ACC112 (cell line): ENCODE data around the gene LRRC8D.

ENCODE experiments used
- H2AFZ ChIP-seq: fragments of 200-600 bp; sonication (generic); one replicate; pipeline ENCODE4 v1.6.0; 2017; ENCODE audit warnings: antibody characterized with exemption, low read length; ENCODE audit not compliant: unreplicated experiment
- H3K27ac ChIP-seq: fragments of 200-600 bp; sonication (generic); 2 replicates; pipeline ENCODE4 v1.5.1; 2014; ENCODE audit warnings: low read depth, mild to moderate bottlenecking, antibody characterized with exemption, low read length, moderate library complexity
- H3K27me3 ChIP-seq: fragments of 200-600 bp; sonication (generic); 2 replicates; pipeline ENCODE4 v1.6.1; 2014; ENCODE audit warnings: mild to moderate bottlenecking, antibody characterized with exemption, low read length, moderate library complexity, mixed read lengths; ENCODE audit not compliant: insufficient read depth
- H3K36me3 ChIP-seq: fragments of 200-600 bp; sonication (generic); 2 replicates; pipeline ENCODE4 v1.6.1; 2016; ENCODE audit warnings: mild to moderate bottlenecking, antibody characterized with exemption, low read length, moderate library complexity, mixed read lengths; ENCODE audit not compliant: insufficient read depth
- H3K4me1 ChIP-seq: fragments of 200-600 bp; sonication (generic); one replicate; pipeline ENCODE4 v1.6.1; 2016; ENCODE audit warnings: low read length, mixed read lengths; ENCODE audit not compliant: insufficient read depth, unreplicated experiment, control insufficient read depth
- H3K4me3 ChIP-seq: fragments of 200-600 bp; sonication (generic); 2 replicates; pipeline ENCODE4 v1.5.1; 2014; ENCODE audit warnings: mild to moderate bottlenecking, low read depth, low read length
- H3K79me2 ChIP-seq: fragments of 200-600 bp; sonication (generic); one replicate; pipeline ENCODE4 v1.6.0; 2016; ENCODE audit warnings: low read length; ENCODE audit not compliant: control insufficient read depth, unreplicated experiment, insufficient read depth

The LRRC8D gene

DNA sequence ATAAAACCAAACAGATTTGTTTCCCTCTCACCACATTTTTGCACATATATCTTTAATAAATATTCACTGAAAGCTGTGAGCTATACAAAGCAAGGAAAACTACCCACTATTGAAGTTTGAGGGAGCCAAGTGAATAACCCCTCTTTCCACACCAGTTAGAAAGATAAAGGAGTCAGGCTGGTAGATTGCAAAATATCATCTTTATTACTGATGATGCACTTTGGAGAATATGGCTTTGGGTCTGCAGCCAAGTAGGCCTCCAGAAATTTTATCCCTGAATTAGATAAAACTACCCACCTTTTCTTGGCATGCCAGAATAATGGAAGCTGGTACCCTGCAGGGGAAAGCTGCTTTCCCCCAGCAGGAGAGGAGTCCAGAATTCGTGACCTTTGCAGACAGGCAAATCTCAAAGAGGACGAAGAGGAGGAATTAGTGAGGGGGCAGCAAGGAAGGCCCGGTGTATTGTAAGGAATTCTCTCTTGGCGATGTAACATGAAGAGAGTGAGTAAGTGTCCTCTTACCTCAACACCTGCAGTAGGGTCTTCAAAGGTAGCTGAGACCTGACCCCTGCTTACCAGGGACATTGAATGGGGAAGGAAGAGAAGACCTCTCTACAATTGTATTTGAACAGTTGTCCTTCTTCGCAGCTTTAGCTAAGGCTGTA lies 84.7 kb downstream of the LRRC8D start:
- no peaks in the 10 kb centered on the region for H3K36me3 ChIP-seq
- no peak overlapping the region for H2AFZ ChIP-seq
- H3K79me2 ChIP-seq, result peaks cover 26% of the 10 kb centered on the region
- H3K4me1 ChIP-seq, result peaks cover 72% of the 10 kb centered on the region
- H3K27me3 ChIP-seq, result no peaks in the 10 kb centered on the region
- no peak overlapping the region for H3K4me3 ChIP-seq
- H3K27ac ChIP-seq, result peak overlapping the region; percentile 95

DNA sequence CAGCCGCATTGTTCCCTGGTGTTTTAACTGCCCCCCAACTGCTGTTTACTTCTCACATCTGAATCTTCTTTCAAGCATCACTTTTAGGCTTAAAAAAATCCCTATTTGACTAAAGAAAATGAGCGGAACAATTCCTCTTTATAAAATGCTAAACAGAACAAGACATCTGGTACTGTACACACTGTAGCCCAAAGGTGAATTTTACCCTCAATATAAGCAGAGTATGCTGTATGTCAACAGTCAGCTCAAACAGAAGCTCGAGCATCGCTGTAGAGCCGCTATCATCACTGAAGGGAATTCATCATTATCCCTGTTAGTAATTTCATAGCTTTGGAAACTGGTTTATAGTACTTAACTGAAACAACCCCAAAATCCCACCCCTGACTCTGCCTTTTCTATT lies 85.3 kb downstream of the LRRC8D start:
- no peak overlapping the region for H2AFZ ChIP-seq
- peaks cover 77% of the 10 kb centered on the region for H3K4me1 ChIP-seq
- peaks cover 29% of the 10 kb centered on the region for H3K79me2 ChIP-seq
- no peaks in the 10 kb centered on the region for H3K36me3 ChIP-seq
- no peaks in the 10 kb centered on the region for H3K27me3 ChIP-seq
- H3K27ac ChIP-seq, result peak overlapping the region; percentile 95
- peak overlapping the region; percentile 1; the same call in 1 of the 2 replicates for H3K4me3 ChIP-seq

DNA sequence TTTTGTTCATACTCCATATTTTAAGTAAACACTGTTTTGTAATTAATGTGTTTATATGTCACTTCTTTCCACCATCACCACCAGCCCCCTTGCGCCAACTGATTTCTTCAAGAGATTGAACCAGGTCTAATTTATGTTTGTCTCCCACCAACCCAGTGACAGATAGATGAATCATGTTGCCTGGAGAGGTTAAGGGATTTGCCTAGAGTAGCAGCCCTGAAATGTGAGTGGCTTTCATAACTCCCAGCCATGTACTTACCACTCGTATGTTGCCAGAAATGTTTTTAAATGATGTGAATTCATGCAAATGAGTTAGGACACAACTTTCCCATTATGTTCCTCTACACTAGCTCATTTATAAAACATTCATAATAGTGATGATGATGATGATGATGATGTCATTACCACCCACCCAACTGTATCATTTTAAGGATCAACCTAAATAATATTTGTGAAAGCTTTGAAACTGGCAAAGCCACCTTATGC lies 86.9 kb downstream of the LRRC8D start:
- peak overlapping the region; percentile 95 for H3K27ac ChIP-seq
- no peak overlapping the region for H2AFZ ChIP-seq
- H3K4me3 ChIP-seq, result peak overlapping the region; percentile 30; the same call in 1 of the 2 replicates
- peaks cover 35% of the 10 kb centered on the region for H3K79me2 ChIP-seq
- no peaks in the 10 kb centered on the region for H3K27me3 ChIP-seq
- H3K4me1 ChIP-seq, result peaks cover 90% of the 10 kb centered on the region
- H3K36me3 ChIP-seq, result no peaks in the 10 kb centered on the region

DNA sequence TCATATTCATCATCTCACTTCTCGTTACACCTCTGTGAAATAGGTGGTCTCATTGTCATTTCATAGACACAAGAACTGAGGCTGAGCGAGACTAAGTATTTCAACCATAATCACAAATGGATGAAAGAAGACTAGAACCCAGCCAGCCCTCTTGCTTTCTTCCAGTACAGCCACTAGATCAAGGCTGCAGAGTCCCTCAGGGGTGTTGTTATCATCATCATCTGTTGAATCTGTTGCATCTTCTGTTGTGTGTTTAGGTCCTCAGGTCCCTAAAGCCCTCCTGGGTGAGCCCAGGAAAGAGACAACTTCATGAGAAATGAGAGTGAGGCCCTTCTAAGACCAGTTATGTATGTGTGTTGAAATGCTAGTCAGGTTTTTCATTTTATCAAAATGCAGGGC lies 87.4 kb downstream of the LRRC8D start:
- H3K27ac ChIP-seq, result peak overlapping the region; percentile 95
- H3K4me1 ChIP-seq, result peaks cover 86% of the 10 kb centered on the region
- H3K36me3 ChIP-seq, result no peaks in the 10 kb centered on the region
- peaks cover 35% of the 10 kb centered on the region for H3K79me2 ChIP-seq
- H3K27me3 ChIP-seq, result no peaks in the 10 kb centered on the region
- no peak overlapping the region for H2AFZ ChIP-seq
- H3K4me3 ChIP-seq, result peak overlapping the region; percentile 12; the same call in 1 of the 2 replicates

DNA sequence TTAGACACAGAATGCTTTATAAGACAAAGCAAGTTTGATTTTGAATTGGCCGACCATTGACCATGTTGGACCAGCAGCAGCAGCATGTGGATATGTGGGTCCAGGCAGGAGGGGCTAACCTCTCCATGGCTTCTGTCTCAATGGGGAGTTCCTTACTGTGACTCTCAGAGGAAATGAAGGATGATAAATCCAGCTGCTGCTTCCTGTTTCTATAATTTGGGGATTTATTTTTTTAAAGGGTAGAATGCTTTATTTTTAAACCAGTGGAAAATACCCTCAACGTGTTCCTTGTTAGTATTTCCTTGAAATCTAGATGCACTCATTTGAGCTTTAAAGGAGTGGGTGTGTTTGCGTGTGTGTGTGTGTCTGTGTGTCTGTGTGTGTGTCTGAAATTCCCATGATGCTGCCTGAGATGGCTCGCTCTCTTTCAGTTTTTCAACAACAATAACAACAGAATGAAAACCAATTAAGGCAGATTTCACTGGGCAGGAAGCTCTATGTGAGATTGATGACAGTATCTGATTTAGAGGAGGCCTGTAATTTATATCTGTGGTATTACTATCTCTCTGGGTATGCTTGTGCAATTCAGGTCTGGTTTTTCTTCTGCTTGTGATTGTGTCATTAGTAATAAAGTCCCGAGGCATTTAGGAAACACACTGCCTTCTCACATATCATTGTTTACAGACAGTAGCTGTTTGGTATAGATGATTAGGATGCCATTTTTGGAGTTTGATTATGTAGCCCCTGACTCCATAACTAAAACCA lies 88.0 kb downstream of the LRRC8D start:
- Histone ChIP-seq H3K27ac (peak overlapping the region; percentile 95), H3K27me3 (no peaks in the 10 kb centered on the region), H3K4me1 (peaks cover 80% of the 10 kb centered on the region), H3K36me3 (no peaks in the 10 kb centered on the region), H3K79me2 (peaks cover 35% of the 10 kb centered on the region), H3K4me3 (peak overlapping the region; percentile 12), H2AFZ (no peak overlapping the region)

DNA sequence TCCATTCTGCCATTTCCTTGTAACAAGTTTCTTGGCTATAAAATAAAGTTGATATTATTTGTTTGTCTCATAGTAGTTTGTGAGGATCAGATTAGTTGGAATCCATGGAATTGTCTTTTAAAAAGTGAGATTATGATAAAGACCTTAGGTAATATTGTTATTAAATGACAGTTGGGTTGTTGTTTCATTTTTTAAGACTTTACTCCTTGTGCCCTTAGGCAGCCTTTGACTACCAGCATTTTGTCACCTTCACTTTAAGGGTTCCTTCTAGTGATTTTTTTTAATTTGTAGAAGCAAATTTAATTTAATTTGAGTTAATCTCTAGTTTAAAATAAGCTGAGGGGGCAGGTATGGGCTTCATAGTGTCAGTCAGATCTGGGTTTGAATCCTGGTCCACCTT lies 89.4 kb downstream of the LRRC8D start:
- peak overlapping the region; percentile 95 for H3K27ac ChIP-seq

DNA sequence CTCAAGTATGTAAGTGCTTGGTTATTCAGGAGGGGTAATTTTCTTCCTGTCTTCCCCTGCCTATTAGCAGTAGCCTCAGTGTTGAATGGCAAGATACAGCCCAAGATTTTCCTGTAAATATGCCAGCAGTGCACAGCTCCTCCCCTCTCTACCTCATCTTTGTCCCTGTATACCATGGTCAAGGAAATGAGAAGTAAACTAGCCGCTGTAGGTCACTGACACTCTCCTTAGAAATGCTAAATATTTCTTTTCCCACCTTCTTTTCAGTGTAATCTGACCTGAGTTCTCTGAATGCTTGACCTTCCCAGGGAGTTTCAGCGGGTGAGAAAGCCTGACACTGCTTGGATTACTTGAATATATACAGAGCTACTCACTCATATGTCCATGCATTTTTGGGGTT lies 89.9 kb downstream of the LRRC8D start:
- Histone ChIP-seq H3K79me2 (peaks cover 30% of the 10 kb centered on the region), H3K36me3 (no peaks in the 10 kb centered on the region), H3K27me3 (no peaks in the 10 kb centered on the region), H3K4me1 (peaks cover 61% of the 10 kb centered on the region), H3K27ac (peak overlapping the region; percentile 95), H3K4me3 (no peak overlapping the region), H2AFZ (no peak overlapping the region)

More for the DNA sequence above, 89.4 kb downstream of the LRRC8D start:
- peaks cover 66% of the 10 kb centered on the region for H3K4me1 ChIP-seq
- no peaks in the 10 kb centered on the region for H3K36me3 ChIP-seq
- H3K4me3 ChIP-seq, result no peak overlapping the region
- H2AFZ ChIP-seq, result no peak overlapping the region
- H3K79me2 ChIP-seq, result peaks cover 28% of the 10 kb centered on the region
- no peaks in the 10 kb centered on the region for H3K27me3 ChIP-seq

DNA sequence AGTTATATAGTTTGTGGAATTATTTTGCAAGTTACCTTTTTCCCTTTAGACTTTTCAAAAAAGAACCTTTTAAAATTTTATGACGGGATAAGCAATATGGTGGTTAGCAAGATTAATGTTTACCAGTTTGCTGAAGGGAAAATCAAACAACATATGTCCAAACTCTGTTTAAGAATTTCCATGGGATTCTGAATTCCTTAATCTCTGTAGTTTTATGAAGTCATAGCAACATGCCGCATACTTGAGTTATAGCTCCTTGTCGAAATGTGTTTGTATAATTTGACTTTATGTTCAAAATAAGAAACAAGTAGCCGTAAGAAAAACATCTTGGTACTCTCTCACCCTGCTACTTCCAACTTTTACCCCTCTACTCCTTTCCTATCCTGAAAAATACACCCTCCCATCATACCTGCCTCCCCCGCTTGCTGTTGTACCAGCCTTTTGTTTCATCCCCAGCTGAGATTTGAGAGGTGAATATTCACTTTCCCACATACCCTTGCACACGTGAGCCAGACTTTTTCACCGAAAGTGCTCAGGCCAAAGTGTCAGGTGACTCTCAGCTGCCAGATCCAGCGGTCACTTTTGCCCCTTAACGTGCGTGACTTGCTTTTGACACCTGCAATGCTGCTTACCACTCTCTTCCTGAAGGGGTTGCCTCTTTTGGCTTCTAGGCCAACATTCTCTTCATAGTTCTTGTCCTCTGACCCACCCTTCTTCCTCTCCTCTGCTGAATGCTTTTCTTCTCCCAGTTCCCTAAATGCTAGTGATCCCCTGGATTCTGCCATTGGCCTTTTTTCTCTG lies 90.6 kb downstream of the LRRC8D start:
- Histone ChIP-seq H3K79me2 (peaks cover 26% of the 10 kb centered on the region), H3K27me3 (no peaks in the 10 kb centered on the region), H3K36me3 (no peaks in the 10 kb centered on the region), H3K4me1 (peaks cover 55% of the 10 kb centered on the region), H2AFZ (no peak overlapping the region), H3K27ac (peak overlapping the region; percentile 95), H3K4me3 (no peak overlapping the region)

DNA sequence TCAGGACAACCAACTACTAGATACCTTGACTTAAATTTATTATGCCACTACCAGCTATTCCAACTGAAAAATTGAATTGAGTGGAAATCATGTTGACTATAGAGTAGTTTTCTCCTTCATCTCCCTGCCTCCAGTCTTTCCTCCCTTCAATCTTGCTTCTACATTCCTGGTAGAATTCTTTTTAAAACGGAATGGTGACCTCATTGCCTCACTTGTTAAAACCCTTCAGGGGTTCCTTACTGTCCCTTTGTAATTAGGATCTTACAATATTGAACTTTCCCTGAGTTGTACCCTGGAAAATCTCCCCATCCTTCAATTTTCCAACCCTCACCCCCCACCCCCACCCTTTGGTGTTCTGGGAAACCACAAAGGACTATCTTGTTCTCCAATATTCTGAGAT lies 91.2 kb downstream of the LRRC8D start:
- peaks cover 50% of the 10 kb centered on the region for H3K4me1 ChIP-seq
- peaks cover 26% of the 10 kb centered on the region for H3K79me2 ChIP-seq
- H3K27ac ChIP-seq, result peak overlapping the region; percentile 95; the same call in 1 of the 2 replicates

DNA sequence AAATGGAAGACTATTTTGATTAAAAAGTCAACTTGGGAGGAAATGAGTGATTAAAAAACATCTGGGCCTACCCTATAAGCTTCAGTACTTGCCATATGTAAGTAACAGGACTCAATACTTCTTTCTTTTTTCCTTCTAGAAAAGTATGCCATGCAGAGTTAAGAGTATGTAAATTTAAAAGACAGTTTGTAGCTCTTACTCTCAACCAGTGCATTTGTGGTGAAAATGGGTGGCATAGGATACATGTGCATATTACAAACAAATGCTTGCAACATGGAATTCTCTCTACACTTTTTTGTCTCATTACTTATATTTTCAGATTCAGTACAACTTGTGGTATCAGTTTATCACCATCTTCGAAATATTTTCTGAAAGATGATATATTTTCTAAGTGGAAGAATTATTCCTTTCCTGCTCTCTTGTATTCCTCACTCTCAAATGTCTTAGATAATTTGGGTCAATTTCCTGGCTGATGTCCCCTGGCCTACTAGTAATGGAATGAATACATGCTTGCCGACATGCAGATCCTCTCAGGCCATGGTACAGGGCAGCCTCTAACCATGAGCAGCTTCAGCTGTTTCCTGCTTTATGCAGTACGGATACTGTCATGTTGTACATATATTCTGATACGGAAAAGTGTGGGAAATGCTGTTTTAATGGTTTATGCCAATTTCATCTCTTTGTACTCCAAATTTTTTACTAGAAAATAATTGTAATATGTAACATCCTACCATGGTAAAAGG lies 92.7 kb downstream of the LRRC8D start:
- Histone ChIP-seq H3K4me1 (peaks cover 39% of the 10 kb centered on the region), H3K4me3 (no peak overlapping the region), H3K27me3 (no peaks in the 10 kb centered on the region), H2AFZ (no peak overlapping the region), H3K27ac (no peak overlapping the region), H3K36me3 (no peaks in the 10 kb centered on the region), H3K79me2 (peaks cover 26% of the 10 kb centered on the region)

More for the DNA sequence above, 91.2 kb downstream of the LRRC8D start:
- no peaks in the 10 kb centered on the region for H3K36me3 ChIP-seq
- H2AFZ ChIP-seq, result no peak overlapping the region
- H3K27me3 ChIP-seq, result no peaks in the 10 kb centered on the region
- no peak overlapping the region for H3K4me3 ChIP-seq
